NCI-H2107 treated with DMSO at 0.1 percent for 48 hours (cell line): ENCODE measurements around the gene TMEM94.
"Not testable (repeated sequence)": the region's sequence is repeated elsewhere in the genome, so short reads cannot be mapped to it uniquely, and the experiment has no call there.

ENCODE experiments used
- DNase-seq: peaks from one replicate; lab custom pipeline; 2025; ENCODE audit not compliant: unreplicated experiment; lab: John Stamatoyannopoulos, UW

The TMEM94 gene

DNA sequence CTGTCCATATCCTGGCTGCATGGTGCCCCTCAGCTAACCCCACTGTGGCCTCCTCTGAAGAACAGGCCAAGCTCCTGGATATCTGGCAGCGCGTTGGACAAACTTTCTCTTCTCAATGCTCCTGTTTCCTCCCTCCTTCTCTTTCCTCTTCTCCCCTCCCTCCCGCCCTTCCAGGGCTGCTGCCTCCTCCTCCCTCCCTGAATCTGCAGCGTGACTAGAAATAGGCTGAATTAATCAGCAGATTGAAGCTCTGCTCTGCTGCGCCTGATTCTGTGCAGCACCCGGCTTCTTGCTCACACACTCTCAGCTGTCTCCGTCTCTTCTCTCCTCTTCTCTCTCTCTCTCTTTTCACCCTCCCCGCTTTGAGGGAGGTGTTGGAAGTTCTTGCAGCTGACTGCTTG, 19.8 kb downstream of the TMEM94 start:
- no peak for DNase-seq

DNA sequence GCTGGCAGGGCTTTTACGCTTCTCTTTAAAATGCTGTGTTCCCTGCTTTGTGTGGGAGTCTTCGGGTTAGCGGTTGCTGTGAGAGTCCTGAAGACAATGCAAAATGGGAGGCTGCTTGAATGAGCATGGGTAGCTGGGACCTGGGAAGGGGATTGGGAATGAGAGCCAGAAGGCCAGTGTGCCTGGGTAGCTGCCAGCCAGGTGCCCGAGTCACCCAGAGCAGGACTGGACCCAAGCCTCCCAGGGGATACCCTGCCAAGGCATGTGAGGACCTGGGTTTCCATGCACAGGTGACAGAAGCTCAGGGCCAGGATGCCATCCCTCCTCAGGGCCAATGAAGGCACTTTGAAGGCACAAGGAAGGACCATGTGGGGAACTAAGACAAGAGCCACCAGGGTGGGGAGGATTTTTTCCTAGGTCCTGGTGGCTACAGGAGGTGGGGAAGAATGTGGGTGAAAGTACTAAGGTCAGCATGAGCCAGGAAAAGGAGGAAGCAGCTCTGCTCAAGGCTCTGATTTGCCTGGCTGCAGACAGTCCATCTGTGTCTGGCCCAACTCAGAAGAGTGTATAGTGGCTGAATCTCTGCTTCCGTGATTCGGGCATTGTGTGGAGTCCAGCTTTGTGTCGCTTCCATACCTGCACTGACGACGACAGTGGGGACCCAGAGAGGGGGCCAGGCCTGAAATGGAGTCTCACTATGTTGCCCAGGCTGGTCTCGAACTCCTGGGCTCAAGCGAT, 20.5 kb downstream of the TMEM94 start:
- DNase-seq, result no peak

GRCh38 chr17:75477490-75477862, 21.0 kb downstream of the TMEM94 start:
- not testable (repeated sequence) for DNase-seq

GRCh38 chr17:75478508-75478907, 22.1 kb downstream of the TMEM94 start:
- DNase-seq, result no peak

DNA sequence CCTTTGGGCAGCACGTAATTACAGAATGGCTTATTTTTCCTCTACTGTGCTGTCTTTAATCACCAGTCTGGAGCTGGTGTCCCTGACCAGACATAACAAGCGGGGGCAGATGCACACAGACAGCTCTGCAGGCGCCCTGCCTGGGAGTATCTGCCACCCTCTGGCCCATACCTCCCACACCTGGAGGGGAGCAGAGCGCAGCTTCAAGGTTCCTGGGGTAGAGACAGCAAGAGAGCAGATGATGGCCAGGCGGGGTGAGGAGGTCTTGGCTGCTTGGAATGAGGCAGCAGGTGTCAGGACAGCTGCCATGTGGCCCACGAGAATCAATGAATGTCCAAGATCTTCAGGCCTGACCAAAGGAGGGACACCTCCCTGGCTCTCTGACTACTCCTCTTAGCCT, 23.8 kb downstream of the TMEM94 start:
- no peak for DNase-seq

GRCh38 chr17:75481194-75482068, 25.0 kb downstream of the TMEM94 start:
- no peak for DNase-seq

- no peak for DNase-seq
These were observed 25.9 kb downstream of the TMEM94 start for GRCh38 chr17:75482098-75482942.

- no peak for DNase-seq
These were observed 29.3 kb downstream of the TMEM94 start for GRCh38 chr17:75485688-75486087.

GRCh38 chr17:75486151-75486550, 29.7 kb downstream of the TMEM94 start:
- DNase-seq, result no peak

- no peak for DNase-seq
These were observed 30.5 kb downstream of the TMEM94 start for GRCh38 chr17:75486951-75487350.

DNA sequence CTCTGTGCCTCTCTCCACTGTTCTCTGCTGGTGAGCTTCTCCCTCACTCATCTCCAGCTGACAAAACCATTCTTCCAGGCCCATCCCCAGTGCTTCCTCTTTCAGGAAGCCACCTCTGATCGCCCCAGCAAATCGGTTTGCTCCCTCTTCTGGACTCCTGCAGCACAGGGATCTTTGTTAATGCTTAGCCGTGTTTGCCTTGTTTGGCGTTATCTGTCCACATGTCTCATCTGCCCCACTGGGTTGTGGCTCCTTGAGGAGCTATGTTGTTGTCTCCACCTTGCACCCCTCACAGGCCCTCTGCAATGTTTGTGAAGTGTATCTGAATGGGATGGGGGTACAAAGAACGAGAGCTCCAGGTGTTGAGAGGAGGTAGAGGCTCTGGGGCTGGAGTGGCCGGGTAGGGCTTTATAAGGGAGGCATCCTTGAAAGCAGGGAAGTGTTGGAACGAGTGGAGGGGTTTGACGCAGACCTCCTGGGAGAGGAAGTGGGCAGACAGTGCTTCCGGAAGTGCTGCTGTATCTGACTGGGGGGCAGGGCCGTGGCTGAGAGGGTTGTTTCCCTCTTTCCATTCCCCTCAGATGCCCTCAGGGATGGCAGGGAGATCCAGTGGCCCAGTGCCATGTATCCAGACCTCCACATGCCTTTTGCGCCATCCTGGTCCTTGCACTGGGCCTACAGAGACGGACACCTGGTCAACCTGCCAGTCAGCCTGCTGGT, 31.1 kb downstream of the TMEM94 start:
- no peak for DNase-seq

GRCh38 chr17:75488693-75489510, 32.5 kb downstream of the TMEM94 start:
- no peak for DNase-seq

GRCh38 chr17:75489511-75489955, 33.1 kb downstream of the TMEM94 start:
- DNase-seq, result no peak

- no peak for DNase-seq
These were observed 33.8 kb downstream of the TMEM94 start for GRCh38 chr17:75490173-75490743.

DNA sequence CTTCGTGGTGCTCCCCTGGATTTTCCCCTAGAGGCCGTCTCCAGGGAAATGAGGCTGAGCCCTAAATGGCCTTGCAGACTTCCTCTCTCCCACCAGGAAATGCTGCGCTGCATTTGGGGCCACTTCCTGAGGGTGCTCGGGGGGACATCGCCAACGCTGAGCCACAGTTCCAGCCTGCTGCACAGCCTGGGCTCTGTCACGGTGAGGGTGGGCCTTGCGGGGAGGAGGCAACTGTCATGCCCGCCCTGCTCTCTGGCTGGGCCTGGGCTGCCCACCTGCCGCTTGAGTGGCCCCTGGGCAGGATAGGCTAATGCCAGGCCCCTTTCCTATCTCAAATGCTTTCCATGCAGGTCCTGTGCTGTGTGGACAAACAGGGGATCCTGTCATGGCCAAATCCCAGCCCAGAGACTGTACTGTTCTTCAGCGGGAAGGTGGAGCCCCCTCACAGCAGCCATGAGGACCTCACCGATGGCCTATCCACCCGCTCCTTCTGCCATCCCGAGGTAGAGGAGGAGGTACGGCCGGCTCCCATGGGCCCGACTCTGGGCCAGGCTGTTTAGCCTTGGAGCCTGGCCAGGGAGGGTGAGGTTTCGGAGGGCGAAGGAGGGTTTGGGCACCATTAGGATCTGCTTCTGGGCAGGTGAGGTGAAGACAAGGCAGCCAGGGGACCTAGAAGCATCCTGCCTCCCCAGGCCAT, 34.7 kb downstream of the TMEM94 start:
- no peak for DNase-seq

- no peak for DNase-seq
These were observed 35.2 kb downstream of the TMEM94 start for GRCh38 chr17:75491680-75492079.

- DNase-seq, result no peak
These were observed 36.2 kb downstream of the TMEM94 start for GRCh38 chr17:75492555-75493168.

DNA sequence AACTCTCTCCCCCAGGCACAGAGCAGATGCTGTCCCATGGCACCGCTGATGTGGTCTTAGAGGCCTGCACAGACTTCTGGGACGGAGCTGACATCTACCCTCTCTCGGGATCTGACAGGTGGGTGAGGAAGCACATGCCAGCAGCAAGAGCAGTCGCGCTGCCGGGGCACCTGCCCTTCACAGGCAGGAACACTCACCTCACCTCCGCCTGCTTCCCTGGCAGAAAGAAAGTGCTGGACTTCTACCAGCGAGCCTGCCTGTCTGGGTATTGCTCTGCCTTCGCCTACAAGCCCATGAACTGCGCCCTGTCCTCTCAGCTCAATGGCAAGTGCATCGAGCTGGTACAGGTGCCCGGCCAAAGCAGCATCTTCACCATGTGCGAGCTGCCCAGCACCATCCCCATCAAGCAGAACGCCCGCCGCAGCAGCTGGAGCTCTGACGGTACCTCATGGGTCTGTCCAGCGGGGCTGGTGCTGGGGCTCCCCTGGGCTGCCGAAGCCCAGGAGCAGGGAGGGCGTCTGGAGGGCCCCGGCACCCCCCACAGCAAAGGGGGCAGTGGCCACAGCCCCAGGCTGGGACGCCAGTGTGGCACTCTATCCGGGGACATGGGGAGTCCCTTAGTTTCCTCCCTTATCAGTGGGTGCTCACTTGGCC, 37.2 kb downstream of the TMEM94 start:
- no peak for DNase-seq
